Mesothelial cell of epicardium (in vitro differentiated cells): ENCODE measurements around the gene SNPH. TPM values are rescaled to one million over a fixed set of nuclear protein-coding genes. Genes with fewer than 3 reads are reported as not detected.

Experiments
- DNase-seq, 2 experiments: peaks; one replicate each; pipeline ENCODE4 v3.0.0; 2021; ENCODE audit warnings: low spot score in 2 of 2; ENCODE audit not compliant: unreplicated experiment in 2 of 2
- H3K27ac Mint-ChIP-seq: 2 replicates; pipeline ENCODE4 v1.8.0; 2021; ENCODE audit warnings: mixed read lengths
- H3K27me3 Mint-ChIP-seq: 2 replicates; pipeline ENCODE4 v1.8.0; 2021; ENCODE audit warnings: low read depth, mixed read lengths
- H3K36me3 Mint-ChIP-seq: 2 replicates; pipeline ENCODE4 v1.8.0; 2021; ENCODE audit warnings: mixed read lengths
- H3K4me1 Mint-ChIP-seq: 2 replicates; pipeline ENCODE4 v1.8.0; 2021; ENCODE audit warnings: mixed read lengths
- H3K4me3 Mint-ChIP-seq: 2 replicates; pipeline ENCODE4 v1.8.0; 2021; ENCODE audit warnings: mild to moderate bottlenecking, moderate library complexity, mixed read lengths
- H3K9me3 Mint-ChIP-seq: 2 replicates; pipeline ENCODE4 v1.8.0; 2021; ENCODE audit warnings: mixed read lengths
- total RNA-seq: library from RNA; stranded (reverse); gene quantifications from 3 replicates; pipeline ENCODE4 v1.2.1, GENCODE V29; 2021
- TF ChIP-seq, protein P1 (sequence below): fragments of 200-600 bp; sonication (generic); IDR thresholded peaks from one replicate; pipeline ENCODE4 v1.5.0; 2021; ENCODE audit warnings: antibody characterized with exemption; ENCODE audit not compliant: unreplicated experiment

SNPH gene
- total RNA-seq, 1 donor from 2014 or later: 3.4 TPM

DNA sequence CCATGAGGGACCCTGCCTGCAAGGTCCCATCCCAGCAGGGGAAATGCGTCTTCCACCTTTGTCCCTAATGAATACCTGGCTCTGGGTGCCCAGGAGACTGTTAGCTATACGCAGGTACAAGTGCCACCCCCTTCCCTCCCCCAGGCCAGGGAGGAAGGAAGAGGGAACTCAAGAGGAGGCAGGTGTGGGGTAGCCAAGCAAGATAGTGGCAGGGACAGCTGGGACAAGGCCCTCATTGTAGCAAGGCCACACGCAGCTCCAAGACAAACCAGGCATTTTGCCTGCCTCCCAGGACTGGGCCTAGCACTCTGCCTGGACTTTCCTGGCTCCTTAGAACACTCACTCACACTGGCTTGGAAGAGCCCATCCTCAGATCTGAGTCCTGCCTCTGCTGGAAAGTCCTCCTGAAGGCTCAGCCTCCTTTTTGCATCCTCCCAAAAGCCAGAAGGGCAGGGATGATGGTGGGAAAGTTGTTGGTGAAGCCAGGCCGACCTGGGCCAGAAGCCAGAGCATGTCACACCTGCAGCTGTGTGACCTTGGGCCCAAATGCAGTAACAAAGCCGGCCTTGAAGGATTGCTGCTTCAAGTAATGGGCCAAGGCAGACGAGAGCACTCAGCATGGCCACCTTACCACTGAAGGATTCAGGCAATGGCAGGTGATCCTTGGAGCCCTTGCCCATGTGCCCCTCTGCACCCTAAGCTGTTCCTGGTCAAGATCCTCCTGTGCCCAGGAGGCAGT is 27.7 kb downstream of the SNPH start:
- H3K36me3 Mint-ChIP-seq: no peaks in the 10 kb centered on the region
- H3K27me3 Mint-ChIP-seq: peaks cover 3% of the 10 kb centered on the region
- H3K4me1 Mint-ChIP-seq: no peaks in the 10 kb centered on the region
- H3K9me3 Mint-ChIP-seq: no peaks in the 10 kb centered on the region
- H3K27ac Mint-ChIP-seq: no peak overlapping the region
- H3K4me3 Mint-ChIP-seq: no peak overlapping the region
- TF ChIP-seq, protein P1, sequence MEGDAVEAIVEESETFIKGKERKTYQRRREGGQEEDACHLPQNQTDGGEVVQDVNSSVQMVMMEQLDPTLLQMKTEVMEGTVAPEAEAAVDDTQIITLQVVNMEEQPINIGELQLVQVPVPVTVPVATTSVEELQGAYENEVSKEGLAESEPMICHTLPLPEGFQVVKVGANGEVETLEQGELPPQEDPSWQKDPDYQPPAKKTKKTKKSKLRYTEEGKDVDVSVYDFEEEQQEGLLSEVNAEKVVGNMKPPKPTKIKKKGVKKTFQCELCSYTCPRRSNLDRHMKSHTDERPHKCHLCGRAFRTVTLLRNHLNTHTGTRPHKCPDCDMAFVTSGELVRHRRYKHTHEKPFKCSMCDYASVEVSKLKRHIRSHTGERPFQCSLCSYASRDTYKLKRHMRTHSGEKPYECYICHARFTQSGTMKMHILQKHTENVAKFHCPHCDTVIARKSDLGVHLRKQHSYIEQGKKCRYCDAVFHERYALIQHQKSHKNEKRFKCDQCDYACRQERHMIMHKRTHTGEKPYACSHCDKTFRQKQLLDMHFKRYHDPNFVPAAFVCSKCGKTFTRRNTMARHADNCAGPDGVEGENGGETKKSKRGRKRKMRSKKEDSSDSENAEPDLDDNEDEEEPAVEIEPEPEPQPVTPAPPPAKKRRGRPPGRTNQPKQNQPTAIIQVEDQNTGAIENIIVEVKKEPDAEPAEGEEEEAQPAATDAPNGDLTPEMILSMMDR: no peak
- DNase-seq: no peak

DNA sequence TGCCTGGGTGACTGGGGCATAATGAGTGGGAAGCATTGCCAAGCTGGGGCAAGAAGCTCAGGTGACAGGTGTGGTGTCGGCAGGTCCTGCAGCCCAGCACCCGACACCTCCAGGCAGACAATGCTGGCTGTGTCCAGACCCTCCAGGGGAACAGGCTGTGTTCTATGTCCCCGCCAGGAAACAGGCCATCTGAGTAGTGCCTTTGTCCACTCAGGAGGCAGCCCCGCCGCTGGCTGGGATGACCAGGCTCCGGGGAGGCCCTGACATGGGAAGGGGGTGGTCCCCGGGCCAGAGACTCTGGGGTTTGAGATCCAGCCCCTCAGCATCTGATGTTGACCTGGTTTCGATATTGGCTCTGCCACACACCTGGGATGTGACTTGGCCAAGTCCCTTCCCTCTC is 28.4 kb downstream of the SNPH start:
- no peaks in the 10 kb centered on the region for H3K36me3 Mint-ChIP-seq

DNA sequence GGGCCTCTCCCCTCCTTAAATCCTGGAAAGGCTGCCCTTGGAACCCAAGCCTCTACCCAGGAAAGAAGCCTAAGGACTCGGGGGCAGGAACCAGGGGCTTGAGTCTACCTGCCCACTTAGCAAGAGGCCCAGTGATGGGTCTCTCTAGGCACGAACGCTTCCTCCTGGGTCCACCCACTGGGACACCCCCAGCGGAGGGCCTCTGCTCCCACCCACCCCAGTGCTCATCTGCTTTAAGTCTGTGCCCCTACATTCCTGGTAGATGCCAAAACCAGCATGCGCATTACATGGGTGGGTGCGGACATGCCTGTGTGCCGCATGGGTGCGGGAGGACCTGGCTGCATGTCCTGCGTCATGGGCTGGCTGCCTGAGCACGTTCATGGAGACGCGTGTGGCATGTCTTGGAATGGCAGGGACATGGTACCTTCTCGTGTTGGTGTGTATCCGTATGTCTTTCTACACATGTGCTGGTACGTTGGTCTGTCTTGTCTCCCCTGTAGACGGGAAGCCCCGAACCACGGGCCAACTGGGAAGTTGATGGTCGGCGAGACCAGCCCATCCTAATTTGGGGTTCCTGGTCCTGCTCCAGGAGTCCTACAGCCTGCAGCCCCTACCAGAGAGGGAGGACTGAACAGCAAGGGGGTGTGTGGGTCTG is 29.3 kb downstream of the SNPH start:
- Mint-ChIP-seq H3K27me3 (peaks cover 3% of the 10 kb centered on the region), H3K36me3 (no peaks in the 10 kb centered on the region), H3K9me3 (no peaks in the 10 kb centered on the region), H3K27ac (no peak overlapping the region), H3K4me3 (no peak overlapping the region), H3K4me1 (no peaks in the 10 kb centered on the region)
- TF ChIP-seq, protein P1: no peak
- DNase-seq: no peak

More for the DNA sequence above, 28.4 kb downstream of the SNPH start:
- TF ChIP-seq, protein P1: no peak
- no peak overlapping the region for H3K27ac Mint-ChIP-seq
- no peak overlapping the region for H3K4me3 Mint-ChIP-seq
- H3K27me3 Mint-ChIP-seq: peaks cover 3% of the 10 kb centered on the region
- no peaks in the 10 kb centered on the region for H3K9me3 Mint-ChIP-seq
- DNase-seq: no peak
- H3K4me1 Mint-ChIP-seq: no peaks in the 10 kb centered on the region

DNA sequence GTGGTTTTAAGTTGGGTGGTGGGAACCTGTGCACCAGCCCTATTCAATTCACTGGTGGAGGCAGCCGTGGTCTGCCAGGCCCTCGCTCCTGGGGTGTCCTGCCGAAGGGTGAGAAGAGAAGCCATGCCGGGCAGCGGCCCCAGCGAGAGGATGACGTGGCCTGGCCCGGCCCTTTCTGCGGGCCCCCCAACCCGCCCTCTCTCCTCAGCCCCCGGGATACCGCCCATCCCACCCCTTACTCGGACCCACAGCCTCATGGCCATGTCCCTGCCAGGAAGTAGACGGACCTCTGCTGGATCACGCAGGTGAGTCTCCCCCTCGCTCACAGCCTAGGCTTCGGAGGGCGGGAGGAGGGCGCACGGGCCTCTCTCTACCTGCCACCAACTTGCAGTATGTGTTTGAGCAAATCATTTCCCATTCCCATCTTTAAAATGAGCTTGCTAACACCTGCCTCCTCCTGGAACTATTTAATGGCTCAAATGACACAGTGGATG is 30.1 kb downstream of the SNPH start:
- Mint-ChIP-seq H3K4me1 (no peaks in the 10 kb centered on the region), H3K27me3 (peaks cover 3% of the 10 kb centered on the region), H3K36me3 (no peaks in the 10 kb centered on the region), H3K9me3 (no peaks in the 10 kb centered on the region), H3K27ac (no peak overlapping the region), H3K4me3 (no peak overlapping the region)
- DNase-seq: no peak
- TF ChIP-seq, protein P1: no peak

DNA sequence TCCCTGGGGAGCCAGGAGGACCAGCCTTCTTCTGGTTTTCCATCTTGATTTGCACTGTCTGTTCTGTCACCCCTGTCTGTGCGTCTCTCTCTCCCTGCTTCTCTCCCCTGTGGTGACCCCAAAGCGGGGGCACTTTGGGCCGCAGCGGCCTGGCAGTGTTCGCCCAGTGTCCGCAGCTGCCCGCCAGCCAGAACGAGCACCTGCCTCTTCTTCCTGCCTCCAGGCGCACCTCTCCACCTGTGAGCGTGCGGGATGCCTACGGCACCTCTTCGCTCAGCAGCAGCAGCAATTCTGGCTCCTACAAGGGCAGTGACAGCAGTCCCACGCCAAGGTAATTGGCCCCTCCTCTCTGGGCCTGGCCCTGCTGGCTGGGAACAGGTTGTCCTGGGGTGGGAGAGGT is 30.8 kb downstream of the SNPH start:
- no peaks in the 10 kb centered on the region for H3K4me1 Mint-ChIP-seq
- no peak for DNase-seq
- H3K36me3 Mint-ChIP-seq: no peaks in the 10 kb centered on the region
- no peak overlapping the region for H3K4me3 Mint-ChIP-seq
- H3K27ac Mint-ChIP-seq: no peak overlapping the region
- TF ChIP-seq, protein P1: no peak
- no peaks in the 10 kb centered on the region for H3K9me3 Mint-ChIP-seq
- H3K27me3 Mint-ChIP-seq: peaks cover 3% of the 10 kb centered on the region
